GM21447 (cell line): ENCODE measurements around the gene PROSER3.
"Not testable (repeated sequence)": the region's sequence is repeated elsewhere in the genome, so short reads cannot be mapped to it uniquely, and the experiment has no call there.

ENCODE experiments used
- ATAC-seq: cut with Tn5 transposase; IDR thresholded peaks from one replicate; pipeline ENCODE4 v1.9.1; 2021; ENCODE audit not compliant: unreplicated experiment

Gene PROSER3

DNA sequence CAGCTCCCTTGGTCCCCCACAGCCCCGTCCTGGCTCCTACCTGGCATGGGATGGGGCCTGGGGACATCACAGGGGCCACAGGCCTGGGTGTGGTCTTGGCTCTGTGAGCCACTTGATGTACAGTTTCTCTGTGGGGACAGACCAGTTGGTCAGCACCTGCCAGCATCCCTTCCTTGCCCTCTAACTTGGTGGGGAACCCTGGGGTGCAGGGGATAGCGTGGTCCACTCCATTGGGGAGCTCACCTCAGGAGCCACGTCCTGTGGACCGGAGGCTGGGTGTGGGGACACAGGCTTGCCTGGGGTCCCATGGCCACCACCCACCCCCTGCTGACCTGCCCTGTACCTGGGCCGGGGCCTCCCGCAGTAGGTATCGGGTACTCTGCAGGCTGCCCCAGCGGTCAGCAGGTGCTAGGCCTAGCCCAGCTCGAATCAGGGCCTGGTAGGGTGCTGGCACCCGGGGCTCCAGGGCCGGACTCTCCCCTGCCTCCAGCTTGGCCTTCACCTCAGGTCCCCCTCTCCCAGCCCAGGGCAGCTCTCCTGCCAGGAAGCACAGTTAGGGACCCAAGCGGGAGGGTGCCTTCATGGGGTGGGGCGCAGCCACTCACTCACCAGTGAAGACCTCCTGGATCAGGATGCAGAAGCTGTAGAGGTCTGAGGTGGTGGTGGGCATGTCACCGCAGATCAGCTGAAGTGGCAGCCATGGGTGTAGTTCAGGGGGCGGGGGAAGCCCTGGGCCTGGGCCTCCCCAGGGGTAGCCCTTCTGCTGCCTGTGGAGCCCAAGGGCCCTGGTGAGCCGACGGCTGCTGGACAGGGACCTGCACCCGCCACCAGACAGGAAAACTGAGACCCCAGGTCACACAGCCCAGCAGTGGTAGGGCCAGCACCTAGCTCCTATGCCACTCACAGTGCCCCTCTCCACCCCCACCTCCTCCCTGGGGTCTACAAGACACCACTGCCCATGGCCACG lies 32.3 kb downstream of the PROSER3 start:
- no peak for ATAC-seq

DNA sequence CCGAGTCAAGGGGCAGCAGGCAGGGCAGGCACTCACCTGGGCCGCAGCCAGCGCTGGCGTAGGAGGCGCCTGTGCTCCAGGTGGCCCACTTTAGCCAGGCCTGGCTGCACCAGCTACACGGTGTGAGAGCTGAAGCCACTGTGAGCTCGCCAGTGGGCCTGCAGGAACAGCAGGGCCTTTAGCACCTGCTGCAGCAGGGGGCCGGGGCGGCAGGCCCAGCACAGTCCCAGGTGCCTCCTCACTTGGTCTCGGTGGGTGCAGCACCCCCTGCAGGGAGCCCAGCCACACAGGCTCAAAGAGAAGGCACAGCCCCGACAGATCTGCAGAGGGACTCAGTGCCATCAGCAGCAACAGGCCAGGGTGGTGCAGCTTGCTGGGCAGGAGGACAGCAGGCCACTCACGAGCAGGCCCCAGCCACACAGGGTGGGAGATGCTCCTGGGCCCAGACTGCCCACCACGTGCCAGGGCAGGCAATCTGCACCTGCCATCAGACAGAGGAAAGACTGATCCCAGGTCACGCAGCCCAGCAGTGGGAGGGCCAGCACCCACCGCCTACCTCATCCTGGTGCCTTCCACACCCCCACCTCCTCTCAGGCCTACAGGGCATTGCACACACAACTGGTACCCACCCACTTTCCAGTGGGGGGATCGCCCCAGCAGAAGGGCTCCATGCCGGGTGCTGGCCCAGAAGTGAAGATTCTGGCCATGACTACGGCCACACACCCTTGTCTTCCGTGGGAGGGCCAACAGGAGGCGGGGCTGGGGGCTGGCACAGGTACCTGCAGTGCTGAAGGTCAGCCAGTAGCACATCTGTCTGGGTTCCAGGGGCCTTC lies 33.2 kb downstream of the PROSER3 start:
- ATAC-seq, result no peak

DNA sequence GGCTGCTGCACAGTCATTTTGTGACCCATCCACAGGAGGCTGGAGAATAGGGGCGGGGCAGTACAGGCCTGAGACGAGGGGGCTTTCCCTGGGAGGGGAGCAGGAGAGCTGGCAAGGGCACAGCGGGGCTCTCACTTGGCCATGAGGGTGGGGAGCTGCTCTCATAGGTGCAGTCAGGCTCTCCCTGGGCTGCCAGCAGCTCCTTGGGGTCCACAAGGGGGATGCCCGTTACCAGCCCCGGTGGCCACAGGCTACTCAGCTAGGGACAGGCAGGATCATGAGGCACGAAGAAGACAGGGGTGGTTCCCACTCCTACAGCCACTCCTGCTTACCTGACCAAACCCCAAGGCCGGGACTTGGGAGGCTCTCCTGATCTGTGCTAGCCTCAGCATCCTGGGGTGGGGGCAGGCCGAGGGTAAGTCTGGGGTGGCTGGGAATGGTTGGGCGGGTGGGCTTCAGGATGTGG lies 33.9 kb downstream of the PROSER3 start:
- no peak for ATAC-seq

DNA sequence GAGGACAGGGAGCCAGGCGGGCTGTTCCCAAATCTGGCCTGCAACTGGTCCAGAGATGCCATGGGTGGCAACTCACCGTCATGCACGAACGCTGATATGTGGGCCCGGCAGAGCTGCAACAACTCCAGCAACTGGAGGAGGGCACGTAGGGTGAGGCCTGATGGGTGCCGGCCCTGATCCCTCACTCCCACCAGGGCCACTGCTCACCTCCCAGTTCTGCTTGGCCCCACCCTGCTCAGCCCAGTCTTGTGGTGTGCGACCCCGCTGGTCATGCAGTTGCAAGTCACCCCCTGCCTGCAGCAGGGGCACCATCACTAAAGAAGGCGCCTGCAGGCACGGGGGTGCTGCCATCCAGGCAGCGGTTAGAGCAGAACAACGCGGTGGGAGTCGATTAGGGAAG lies 34.3 kb downstream of the PROSER3 start:
- ATAC-seq, result no peak

DNA sequence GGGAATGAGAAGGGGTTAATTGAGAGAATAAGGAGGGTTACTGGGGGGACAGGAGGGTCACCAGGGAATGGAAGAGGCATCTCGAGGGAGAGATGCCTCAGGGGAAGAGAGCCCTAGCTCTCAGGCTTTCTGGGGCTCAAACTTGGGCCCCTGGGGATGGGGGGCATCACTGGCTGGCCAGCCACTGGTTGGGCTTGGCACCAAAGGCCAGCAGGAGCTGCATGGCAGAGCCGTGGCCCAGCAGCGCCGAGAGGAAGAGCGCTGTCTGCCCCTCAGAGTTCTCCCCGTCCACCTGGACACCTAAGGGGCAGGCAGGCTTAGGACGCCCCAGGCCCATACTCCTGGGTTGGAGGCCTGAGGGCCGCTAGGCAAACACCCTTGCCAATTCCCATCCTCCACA lies 34.9 kb downstream of the PROSER3 start:
- no peak for ATAC-seq

DNA sequence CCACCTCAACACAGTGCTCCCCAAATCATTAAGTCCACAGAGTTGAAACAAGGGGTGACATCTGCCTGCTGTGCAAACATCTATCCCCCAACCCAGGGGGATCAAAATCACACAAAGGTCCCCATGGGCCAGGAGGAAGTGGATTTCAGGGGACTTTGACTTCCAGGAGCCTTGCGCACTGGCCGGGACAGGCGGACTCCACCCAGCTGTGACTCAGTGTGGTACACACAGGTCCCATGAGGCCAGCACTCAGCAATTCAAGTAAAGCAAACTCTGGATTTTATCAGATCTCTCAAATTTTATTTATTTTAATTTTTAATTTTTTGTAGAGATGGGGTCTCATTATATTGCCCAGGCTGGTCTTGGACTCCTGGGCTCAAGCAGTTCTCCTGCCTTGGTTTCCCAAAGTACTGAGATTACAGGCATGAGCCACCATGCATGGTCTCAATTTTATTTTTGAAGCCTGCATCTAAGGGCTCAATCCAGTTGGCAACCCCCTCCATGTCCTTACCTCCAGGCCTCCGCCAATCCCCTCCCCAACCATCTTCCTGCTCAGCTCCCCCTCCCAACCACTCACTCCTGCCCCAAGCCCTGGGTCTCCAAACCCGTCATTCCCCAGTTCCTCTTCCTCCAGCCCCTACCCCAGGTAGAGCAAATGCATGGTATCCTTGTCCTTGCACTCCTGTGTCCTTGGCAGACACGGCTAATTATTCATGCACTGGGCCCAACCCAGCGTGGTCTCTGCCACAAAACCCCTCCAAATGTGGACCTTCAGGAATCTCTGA lies 35.6 kb downstream of the PROSER3 start:
- no peak for ATAC-seq

DNA sequence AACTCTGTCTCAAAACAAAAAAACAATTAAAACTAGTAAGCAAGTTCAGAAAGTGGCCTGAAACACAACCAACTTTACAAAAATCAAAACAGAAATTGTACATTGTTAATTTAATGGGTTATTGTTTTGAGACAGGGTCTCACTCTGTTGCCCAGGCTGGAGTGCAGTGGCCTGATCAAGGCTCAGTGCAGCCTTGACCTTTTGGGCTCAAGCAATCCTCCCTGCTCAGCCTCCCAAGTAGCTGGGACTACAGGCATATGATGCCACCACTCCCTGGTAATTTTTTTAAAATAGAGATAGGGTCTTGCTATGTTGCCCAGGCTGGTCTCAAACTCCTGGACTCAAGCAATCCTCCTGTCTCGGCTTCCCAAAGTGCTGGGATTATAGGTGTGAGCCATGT lies 37.6 kb downstream of the PROSER3 start:
- ATAC-seq, result not testable (repeated sequence)

DNA sequence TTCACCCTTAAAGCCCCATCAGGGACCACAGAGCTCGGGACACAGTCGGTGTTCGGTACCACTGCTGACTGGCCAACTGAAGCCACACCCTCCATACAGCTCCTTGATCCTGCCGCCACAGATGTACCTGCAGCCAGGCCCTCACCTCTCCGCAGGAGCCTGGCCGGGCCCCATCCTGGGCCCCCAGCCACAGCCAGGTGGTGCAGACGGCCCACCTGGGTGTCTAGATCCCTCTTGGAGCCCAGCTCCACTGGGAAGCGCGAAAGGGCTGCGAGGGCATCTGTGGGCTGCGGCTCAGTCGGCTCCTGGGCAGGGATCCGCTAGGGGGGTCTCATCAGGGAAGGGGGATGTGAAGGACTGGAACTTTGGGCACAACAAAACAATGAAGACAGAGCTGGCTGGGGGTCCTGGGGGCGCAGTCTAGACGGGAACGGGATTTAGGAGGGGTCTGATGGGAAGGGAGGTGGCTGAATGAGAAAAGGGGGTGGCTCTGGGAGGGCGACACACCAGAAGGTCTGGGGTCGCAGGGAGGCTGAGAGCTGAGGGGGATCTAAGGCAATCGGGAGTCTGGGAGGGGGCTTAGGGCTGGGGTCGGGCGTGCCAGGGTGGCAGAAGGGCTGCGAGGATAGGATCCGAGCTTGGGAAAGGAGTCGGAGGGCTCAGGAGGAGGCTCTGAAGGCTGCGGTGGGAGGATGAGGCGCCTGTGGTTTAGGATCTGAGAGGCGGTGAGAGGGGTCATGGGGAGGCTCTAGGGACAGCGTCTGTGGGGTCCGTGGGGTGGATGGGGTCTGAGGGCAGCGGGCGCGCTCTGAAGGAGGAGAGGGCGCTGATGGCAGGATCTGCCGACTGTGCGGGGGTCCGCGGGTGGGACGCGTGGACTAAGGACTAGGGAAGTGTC lies 38.9 kb downstream of the PROSER3 start:
- no peak for ATAC-seq

DNA sequence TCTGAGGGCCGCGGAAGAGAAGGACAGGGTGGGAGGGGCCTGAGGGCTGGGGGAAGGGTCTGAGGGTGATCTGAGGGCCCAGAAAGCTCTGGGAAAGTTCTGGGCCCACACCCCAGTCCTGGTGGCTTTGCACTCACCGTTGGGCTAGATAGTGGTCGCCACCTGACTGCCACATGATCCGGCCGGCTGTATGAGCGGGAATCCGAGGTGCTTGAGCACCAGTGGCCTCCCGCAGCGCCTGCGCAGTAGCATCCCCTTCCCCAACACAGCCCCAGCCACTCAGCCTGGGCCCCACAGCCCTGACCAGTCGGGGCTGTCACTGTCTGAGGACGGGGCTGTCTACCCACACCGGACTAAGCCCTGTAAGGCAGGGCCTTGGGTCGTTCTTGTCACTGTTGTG lies 39.7 kb downstream of the PROSER3 start:
- no peak for ATAC-seq

DNA sequence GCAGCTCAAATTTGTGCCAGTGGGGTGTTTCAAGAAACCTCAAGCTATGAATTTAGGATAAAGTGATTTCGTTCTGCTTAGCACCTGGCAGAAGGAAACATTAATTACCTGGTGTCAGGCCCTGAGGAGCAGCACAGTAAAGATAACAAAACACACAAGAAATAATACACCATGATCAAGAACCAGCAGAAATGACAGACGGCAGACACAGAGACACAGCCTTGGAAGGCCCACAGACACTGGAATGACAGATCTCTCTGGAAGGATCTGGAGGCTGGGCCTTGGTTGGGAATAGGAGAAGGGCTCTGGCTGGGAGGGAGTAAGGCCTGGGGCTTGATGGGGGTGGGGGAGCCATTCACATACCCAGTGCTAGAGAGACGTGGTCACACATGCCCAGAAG lies 43.9 kb downstream of the PROSER3 start:
- no peak for ATAC-seq

DNA sequence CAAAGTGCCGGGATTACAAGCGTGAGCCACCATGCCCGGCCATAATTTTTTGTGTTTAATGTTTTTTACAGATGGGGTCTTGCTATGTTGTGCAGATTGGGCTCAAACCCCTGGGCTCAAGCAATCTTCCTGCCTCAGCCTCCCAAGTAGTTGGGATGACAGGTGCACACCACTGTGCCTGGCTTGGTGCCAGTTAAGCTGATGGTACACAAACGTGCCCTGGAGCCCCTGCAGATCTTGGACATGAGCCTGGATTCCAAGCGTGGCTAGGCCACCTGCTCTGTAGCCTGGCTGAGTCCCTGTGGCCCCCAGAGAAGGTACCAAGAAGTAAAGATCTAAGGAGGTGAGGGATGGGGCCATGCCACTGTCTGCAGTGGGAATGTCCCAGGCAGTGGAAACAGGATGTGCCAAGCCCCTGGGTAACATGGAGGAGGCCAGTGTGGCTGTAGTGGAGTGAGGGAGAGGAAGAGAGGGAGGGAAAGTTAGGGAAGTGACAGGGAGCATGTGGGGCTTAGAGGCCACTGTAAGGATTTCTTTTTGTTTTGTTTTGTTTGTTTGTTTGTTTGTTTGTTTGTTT lies 47.6 kb downstream of the PROSER3 start:
- ATAC-seq, result no peak

DNA sequence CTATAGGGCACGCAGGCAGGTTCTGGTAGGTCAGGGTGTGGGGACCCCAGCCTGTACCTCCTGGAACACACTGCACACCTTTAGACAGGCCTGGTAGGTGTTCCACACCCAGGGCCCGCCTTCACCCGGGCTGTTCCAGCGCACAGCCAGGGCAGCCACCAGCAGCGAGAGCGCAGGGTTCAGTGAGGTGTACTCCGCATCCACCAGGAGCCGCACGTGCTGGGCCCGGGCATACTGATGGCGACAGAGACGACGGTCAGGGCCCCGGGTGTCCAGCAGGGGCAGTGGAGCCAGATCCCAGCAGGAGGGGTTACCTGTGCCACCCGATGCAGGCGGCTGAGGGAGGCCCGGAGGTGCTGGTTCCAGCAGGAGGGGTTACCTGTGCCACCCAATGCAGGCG lies 48.6 kb downstream of the PROSER3 start:
- no peak for ATAC-seq

DNA sequence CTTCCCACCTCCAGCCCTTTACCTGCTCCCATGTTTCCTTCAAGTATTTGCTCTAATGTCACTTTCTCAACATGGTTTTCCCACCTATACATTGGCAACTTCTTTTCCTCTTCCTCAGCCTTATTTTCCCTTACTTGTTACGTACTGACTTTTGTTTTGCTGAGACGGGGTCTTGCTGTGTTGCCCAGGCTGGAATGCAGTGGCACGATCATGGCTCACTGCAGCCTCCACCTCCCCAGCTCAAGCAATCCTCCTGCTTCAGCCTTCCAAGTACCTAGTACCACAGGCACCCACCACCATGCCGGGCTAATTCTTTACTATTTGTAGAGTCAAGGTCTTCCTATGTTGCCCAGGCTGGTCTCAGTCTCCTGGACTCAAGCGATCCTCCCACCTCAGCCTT lies 49.7 kb downstream of the PROSER3 start:
- no peak for ATAC-seq

DNA sequence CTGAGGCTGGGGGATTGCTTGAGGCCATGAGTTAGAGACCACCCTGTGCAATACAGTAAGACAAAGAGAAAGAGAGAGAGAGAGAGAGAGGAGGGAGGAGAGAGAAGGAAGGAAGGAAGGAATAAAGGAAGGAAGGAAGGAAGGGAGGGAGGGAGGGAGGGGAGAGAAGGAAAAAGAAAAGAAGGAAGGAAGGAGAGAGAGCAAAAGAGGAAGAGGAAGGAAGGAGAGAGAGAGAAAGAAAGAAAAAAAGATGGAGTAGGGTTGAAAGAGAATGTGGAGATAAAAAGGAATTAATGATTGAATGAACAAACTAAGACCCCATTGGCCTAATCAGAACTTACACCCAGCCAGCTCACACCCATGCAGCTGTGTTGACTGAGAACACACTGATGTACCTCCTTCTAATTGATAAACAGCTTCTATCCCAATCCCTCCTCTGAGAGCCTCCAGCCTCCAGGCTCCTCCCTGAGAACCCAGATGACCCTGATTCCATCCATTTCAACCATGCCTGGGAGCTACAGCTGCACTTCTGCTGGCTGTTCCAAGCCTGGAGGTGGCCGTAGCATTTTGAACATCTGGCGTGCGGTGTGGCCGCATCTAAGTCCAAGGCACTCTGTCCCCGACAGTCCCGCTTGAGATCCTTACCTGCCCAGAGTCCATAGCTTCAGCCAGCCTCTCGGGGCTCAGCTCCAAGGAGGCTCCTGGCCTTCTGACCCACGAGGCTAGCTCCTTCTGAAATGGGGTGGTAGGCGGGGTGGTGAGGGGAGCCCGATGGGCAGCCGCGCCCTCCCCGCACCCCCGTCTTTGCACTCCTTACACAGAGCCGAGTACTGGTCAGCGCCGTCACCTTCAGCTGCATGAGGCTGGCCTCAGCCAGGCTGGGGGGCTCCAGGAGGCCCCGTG lies 53.6 kb downstream of the PROSER3 start:
- ATAC-seq, result no peak

DNA sequence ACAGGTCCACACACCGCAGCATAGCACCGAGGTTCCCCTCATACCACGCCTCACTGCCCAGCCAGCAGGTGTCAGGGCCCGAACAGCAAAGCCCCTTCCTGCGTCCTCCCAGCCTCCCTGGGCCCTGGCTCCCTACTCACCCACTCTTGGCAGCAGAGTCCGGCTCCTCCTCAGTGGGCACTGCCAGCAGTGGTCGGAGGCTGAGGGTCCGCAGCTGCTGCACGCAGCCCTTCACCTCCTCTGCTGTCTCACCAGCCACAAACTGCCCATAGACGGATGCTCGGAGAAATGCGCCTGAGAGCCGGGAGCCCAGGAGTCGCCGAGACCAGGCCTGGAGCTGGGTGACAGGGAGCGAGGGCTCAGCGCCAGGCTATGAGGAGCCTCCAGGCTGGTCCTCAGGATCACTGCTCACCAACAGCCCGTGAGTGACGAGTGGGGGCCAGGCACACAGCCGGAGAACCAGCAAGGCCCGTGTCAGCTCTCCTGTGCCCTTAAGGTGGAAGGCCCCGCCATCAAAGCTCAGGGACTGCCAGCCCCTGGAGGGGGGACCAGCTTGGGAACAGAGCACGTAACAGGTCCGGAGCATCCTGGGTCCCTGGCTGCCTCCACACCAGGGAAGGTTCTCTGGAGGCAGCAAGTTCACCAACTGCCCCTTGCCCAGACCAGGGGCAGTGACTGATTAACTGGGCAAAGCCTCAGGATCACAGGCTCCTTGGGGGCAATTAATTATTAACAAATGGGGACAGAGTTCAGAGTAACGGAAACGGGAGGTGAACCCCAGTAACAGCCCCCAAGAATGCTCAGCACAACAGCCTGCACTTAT lies 54.5 kb downstream of the PROSER3 start, which contains the start of gene PRODH2:
TSS of gene PRODH2 (minus strand) at position 626 of the 823 bp plus-strand sequence. CDS start at position 586, 40 bp downstream.
- ATAC-seq, result no peak

DNA sequence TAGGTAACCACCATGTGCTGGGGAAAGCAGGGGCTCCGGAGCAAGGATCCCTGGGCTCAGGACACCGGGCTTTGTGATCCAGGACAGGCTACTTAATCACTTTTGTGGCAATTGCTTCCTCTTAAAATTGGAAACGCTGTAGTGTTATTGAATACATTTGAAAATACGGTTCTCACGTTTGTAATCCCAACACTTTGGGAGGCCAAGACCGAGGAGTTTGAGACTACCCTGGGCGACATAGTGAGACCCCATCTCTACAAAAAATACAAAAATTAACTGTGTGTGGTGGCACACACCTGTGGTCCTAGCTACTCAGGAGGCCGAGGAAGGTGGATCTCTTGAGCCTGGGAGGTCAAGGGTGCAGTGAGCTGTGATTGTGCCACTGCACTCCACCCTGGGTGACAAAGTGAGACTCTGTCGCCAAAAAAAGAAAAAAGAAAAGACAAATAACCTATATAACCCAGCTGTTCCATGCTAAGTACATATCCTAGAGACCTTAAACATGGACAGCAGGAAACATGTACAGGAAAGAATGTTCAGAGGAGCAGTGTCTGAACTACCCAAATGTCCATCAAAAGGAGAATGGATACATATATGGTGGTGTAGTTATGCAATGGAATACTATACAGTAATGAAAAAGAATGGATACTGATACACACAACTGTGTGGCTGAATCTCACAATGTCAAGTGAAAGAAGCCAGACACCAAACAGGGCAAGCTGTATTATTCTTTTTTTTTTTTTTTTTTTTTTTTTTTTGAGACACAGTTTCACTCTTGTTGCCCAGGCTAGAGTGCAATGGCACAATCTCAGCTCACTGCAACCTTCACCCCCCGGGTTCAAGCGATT lies 55.3 kb downstream of the PROSER3 start:
- no peak for ATAC-seq

DNA sequence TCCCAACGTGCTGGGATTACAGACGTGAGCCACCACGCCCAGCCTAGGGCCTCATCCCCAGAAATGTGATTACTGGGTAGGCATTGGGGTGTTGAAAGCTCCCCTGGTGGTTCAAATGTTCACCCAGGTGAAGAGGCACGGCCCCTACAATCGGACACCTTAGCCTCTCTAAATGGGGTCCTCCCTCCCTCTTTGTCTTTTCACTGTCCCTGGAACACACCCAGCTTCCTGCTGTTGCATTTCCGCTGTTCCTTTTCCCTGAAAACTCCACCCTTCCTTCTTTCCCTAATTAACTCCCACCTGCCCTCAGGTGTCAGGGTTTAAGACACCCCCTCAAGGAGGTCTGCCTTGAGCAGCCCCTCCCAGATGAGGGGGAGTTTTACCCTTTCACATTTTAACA lies 58.3 kb downstream of the PROSER3 start:
- ATAC-seq, result no peak
